Nephron (organoid): ENCODE results near the gene SLC39A6.

ENCODE experiments used
- H3K27ac Mint-ChIP-seq, 3 experiments: 2 replicates each; pipeline ENCODE4 v1.8.0; 2020; ENCODE audit warnings: mixed read lengths in 3 of 3, mild to moderate bottlenecking in 2 of 3, moderate library complexity in 1 of 3
- H3K27me3 Mint-ChIP-seq: 2 replicates; pipeline ENCODE4 v1.8.0; 2021; ENCODE audit warnings: low read depth, mild to moderate bottlenecking, moderate library complexity, mixed read lengths
- H3K36me3 Mint-ChIP-seq: 2 replicates; pipeline ENCODE4 v1.8.0; 2020; ENCODE audit warnings: low read depth, mixed read lengths
- H3K4me1 Mint-ChIP-seq: 2 replicates; pipeline ENCODE4 v1.8.0; 2020; ENCODE audit warnings: mixed read lengths
- H3K4me3 Mint-ChIP-seq, 3 experiments: 2 replicates each; pipeline ENCODE4 v1.8.0; 2020; ENCODE audit warnings: mild to moderate bottlenecking in 3 of 3, mixed read lengths in 3 of 3, moderate library complexity in 2 of 3
- H3K9me3 Mint-ChIP-seq: 2 replicates; pipeline ENCODE4 v1.8.0; 2020; ENCODE audit warnings: mixed read lengths
- CTCF ChIP-seq, 3 experiments: fragments of 200-600 bp; sonication (generic); IDR thresholded peaks; one replicate each; pipeline ENCODE4 v1.5.0; 2021; ENCODE audit warnings: antibody characterized with exemption in 3 of 3; ENCODE audit not compliant: unreplicated experiment in 3 of 3

Gene SLC39A6

DNA sequence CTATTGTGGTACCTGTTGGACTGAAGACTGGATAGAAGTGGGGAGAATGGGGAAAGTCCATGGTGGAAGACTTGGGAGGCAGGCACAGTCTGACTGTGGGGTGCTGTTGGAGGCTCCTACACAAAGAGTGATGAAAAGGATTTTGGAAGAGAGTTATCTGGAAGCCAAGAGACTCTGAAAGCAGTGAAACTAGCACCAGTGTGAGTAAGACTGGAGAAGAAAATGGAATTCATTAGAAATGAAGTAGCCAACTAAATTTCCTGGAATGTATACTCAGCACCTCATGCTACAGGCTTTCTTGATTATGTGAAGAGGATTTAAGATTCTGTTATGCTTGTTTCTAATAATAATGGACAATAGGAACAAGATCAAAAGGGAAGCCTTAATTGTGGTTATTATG is 28.3 kb upstream of the SLC39A6 start:
- peaks cover 72% of the 10 kb centered on the region for H3K36me3 Mint-ChIP-seq

GRCh38 chr18:36155851-36156757 is 27.0 kb upstream of the SLC39A6 start:
- Mint-ChIP-seq H3K9me3 (no peaks in the 10 kb centered on the region), H3K4me1 (peaks cover 7% of the 10 kb centered on the region), H3K4me3 (no peak overlapping the region), H3K27ac (no peak overlapping the region), H3K27me3 (no peaks in the 10 kb centered on the region), H3K36me3 (peaks cover 66% of the 10 kb centered on the region)
- no peak for TF ChIP-seq CTCF (IDR thresholded peaks at IDR 0.05; ENCODE audit: unreplicated experiment in 3 of 3)

More for the DNA sequence above, 28.3 kb upstream of the SLC39A6 start:
- Mint-ChIP-seq H3K9me3 (no peaks in the 10 kb centered on the region), H3K4me1 (peaks cover 7% of the 10 kb centered on the region), H3K4me3 (no peak overlapping the region), H3K27ac (no peak overlapping the region), H3K27me3 (no peaks in the 10 kb centered on the region)
- TF ChIP-seq CTCF (IDR thresholded peaks at IDR 0.05; ENCODE audit: unreplicated experiment in 3 of 3), result no peak

DNA sequence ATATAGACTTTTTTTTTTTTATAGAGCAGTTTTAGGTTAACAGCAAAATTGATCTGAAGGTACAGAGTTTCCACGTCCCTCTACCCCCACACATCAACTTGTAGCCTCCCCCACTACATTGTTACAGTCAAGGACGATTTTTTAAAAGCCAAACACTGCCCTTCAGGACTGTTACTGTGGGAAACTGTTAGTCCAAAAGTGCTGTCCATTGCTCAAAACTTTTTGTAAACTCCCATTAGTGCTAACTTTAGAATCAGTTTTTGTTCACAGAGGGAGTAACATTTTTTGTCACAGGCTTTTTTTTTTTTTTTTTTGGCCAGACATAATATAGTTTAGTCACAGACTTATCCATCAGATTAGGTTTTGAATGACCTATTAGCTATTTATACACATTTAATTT is 24.6 kb upstream of the SLC39A6 start:
- H3K4me3 Mint-ChIP-seq, result no peak overlapping the region
- peaks cover 69% of the 10 kb centered on the region for H3K36me3 Mint-ChIP-seq
- peaks cover 7% of the 10 kb centered on the region for H3K4me1 Mint-ChIP-seq
- peak overlapping the region in 1 of 3 experiments; percentile 98 for H3K27ac Mint-ChIP-seq
- H3K9me3 Mint-ChIP-seq, result no peaks in the 10 kb centered on the region
- no peaks in the 10 kb centered on the region for H3K27me3 Mint-ChIP-seq
- no peak for TF ChIP-seq CTCF (IDR thresholded peaks at IDR 0.05; ENCODE audit: unreplicated experiment in 3 of 3)

DNA sequence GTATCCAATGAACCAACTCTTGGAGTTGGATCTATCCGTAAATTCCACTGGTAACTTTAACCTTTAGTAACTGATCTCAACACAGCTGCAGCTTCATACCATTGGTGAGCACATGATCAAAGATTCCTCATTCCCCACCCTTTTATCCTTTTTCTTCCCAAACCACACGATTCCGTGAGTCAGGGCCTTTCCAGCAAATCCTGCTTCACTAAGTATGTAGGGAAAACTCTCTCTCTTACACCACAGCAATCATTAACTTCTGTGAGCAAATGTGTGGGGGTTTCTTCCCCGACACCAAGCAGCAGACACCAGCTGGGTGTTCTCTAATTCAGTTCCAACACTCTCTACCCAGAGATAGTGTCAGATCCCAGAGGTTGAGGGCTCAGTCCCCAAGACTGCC is 24.1 kb upstream of the SLC39A6 start:
- no peak for TF ChIP-seq CTCF (IDR thresholded peaks at IDR 0.05; ENCODE audit: unreplicated experiment in 3 of 3)
- Mint-ChIP-seq H3K36me3 (peaks cover 68% of the 10 kb centered on the region), H3K9me3 (no peaks in the 10 kb centered on the region), H3K27me3 (no peaks in the 10 kb centered on the region), H3K4me1 (peaks cover 7% of the 10 kb centered on the region), H3K27ac (peak overlapping the region; percentile 85 to 98 (median 90)), H3K4me3 (peak overlapping the region in 2 of 3 experiments; percentile 16 to 43)

GRCh38 chr18:36152781-36153180 is 23.6 kb upstream of the SLC39A6 start:
- no peak for TF ChIP-seq CTCF (IDR thresholded peaks at IDR 0.05; ENCODE audit: unreplicated experiment in 3 of 3)
- peaks cover 7% of the 10 kb centered on the region for H3K4me1 Mint-ChIP-seq
- no peaks in the 10 kb centered on the region for H3K9me3 Mint-ChIP-seq
- H3K27me3 Mint-ChIP-seq, result no peaks in the 10 kb centered on the region
- peak overlapping the region; percentile 85 to 98 (median 90) for H3K27ac Mint-ChIP-seq
- H3K36me3 Mint-ChIP-seq, result peaks cover 68% of the 10 kb centered on the region
- H3K4me3 Mint-ChIP-seq, result no peak overlapping the region
